DMS114 treated with DMSO at 0.1 percent for 48 hours (cell line): ENCODE measurements around the gene NTF4.
"Not testable (repeated sequence)": the region's sequence is repeated elsewhere in the genome, so short reads cannot be mapped to it uniquely, and the experiment has no call there.

ENCODE experiments used
- DNase-seq: peaks from one replicate; lab custom pipeline; 2025; ENCODE audit not compliant: unreplicated experiment; lab: John Stamatoyannopoulos, UW

The NTF4 gene

GRCh38 chr19:49024233-49024632 lies 40.4 kb downstream of the NTF4 start, which contains the start of gene CGB3:
CGB3 (minus strand) TSS chr19:49024333; CDS start chr19:49023971, 362 bp downstream.
- not testable (repeated sequence) for DNase-seq

GRCh38 chr19:49022116-49022515 lies 42.5 kb downstream of the NTF4 start:
- no peak for DNase-seq

GRCh38 chr19:49020931-49021895 lies 43.4 kb downstream of the NTF4 start:
- DNase-seq, result no peak

GRCh38 chr19:49020342-49020741 lies 44.3 kb downstream of the NTF4 start:
- DNase-seq, result no peak

GRCh38 chr19:49019242-49019932 lies 45.2 kb downstream of the NTF4 start:
- no peak for DNase-seq

- DNase-seq, result not testable (repeated sequence)
Measured at GRCh38 chr19:49018388-49019241, 46.0 kb downstream of the NTF4 start.

- DNase-seq, result no peak
Measured at GRCh38 chr19:49017666-49018351, 46.8 kb downstream of the NTF4 start.

- DNase-seq, result no peak
Measured at GRCh38 chr19:49017041-49017665, 47.5 kb downstream of the NTF4 start, which contains the start of gene LHB. LHB (minus strand) TSS chr19:49017091; CDS start chr19:49017081, 10 bp downstream.

GRCh38 chr19:49016067-49016839 lies 48.4 kb downstream of the NTF4 start:
- DNase-seq, result no peak

- DNase-seq, result no peak
Measured at GRCh38 chr19:49014870-49015255, 49.8 kb downstream of the NTF4 start.

GRCh38 chr19:49014123-49014869 lies 50.3 kb downstream of the NTF4 start:
- no peak for DNase-seq

GRCh38 chr19:49011194-49011593 lies 53.4 kb downstream of the NTF4 start:
- no peak for DNase-seq
